HG02588 (cell line): ENCODE results near the gene OR52N5.

Experiments
- ATAC-seq: cut with Tn5 transposase; IDR thresholded peaks from one replicate; pipeline ENCODE4 v1.9.1; 2021; ENCODE audit warnings: mild to moderate bottlenecking, moderate library complexity; ENCODE audit not compliant: unreplicated experiment

Gene OR52N5

GRCh38 chr11:5726351-5726750 lies 56.8 kb downstream of the OR52N5 start:
- no peak for ATAC-seq
